Activated CD8-positive, alpha-beta T cell treated with anti-CD3 and anti-CD28 coated beads for 36 hours (primary cell): Measurements from ENCODE around the gene SMIM32. TPM values are rescaled to one million over a fixed set of nuclear protein-coding genes. Genes with fewer than 3 reads are reported as not detected.

Experiments used
- ATAC-seq: fragments of 200-7000 bp; cut with Tn5 transposase; one replicate; pipeline ENCODE4 v1.10.0; 2021; ENCODE audit warnings: mild to moderate bottlenecking, moderate library complexity
- CTCF ChIA-PET: fragments of 350-600 bp; sonication (Branson Sonifier 250); formaldehyde crosslinking; loops from one replicate; lab custom pipeline; 2021; ENCODE audit warnings: antibody characterized with exemption; lab: Charles Lee
- POLR2A ChIA-PET: fragments of 350-600 bp; sonication (Branson Sonifier 250); formaldehyde crosslinking; loops from one replicate; lab custom pipeline; 2021; ENCODE audit warnings: antibody characterized with exemption; lab: Charles Lee
- DNase-seq: peaks from one replicate; pipeline ENCODE4 v3.0.0-alpha.2; 2020
- H3K27ac Mint-ChIP-seq: one replicate; pipeline ENCODE4 v1.8.0; 2021; ENCODE audit warnings: mild to moderate bottlenecking, mixed read lengths
- H3K27me3 Mint-ChIP-seq: one replicate; pipeline ENCODE4 v1.8.0; 2021; ENCODE audit warnings: mixed read lengths
- H3K36me3 Mint-ChIP-seq: one replicate; pipeline ENCODE4 v1.8.0; 2021; ENCODE audit warnings: low read depth, mixed read lengths
- H3K4me1 Mint-ChIP-seq: one replicate; pipeline ENCODE4 v1.8.0; 2021; ENCODE audit warnings: low read depth, mixed read lengths
- H3K4me3 Mint-ChIP-seq: one replicate; pipeline ENCODE4 v1.8.0; 2021; ENCODE audit warnings: mild to moderate bottlenecking, moderate library complexity, mixed read lengths
- H3K9me3 Mint-ChIP-seq: one replicate; pipeline ENCODE4 v1.8.0; 2021; ENCODE audit warnings: mixed read lengths
- intact Hi-C: fragments of 100-400 bp; cut with micrococcal nuclease; formaldehyde crosslinking; loops from one replicate; pipeline ENCODE4 v1.10.0; 2022
- total RNA-seq, 2 experiments: library from RNA; stranded (reverse); gene quantifications; one replicate each; pipeline ENCODE4 v1.2.3, GENCODE V29; 2021
- TF ChIP-seq, protein P1 (sequence below): fragments of 200-600 bp; IDR thresholded peaks from one replicate; pipeline ENCODE4 v1.8.0; 2022; ENCODE audit warnings: antibody characterized with exemption, mild to moderate bottlenecking

The SMIM32 gene
- total RNA-seq, 2 experiments from 2014 or later: not detected

DNA sequence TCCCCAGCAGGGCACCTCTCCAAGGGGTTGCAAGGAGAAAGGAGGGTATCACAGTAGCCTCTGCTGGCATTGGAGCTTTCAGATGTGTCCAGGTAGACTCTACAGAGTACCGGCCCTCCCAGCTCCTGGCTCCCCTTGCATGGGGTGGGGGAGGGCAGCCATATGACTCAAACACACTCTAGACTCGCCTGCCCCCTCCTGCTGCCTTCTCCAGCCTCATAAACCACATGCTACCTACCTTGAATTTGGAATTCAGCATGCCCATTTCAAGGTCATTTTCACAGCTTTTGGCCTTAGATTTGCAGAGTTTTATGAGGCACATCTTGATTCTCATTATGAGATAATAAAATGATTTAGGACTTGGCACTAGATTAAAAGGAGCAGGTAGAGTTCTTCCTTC lies 32.8 kb upstream of the SMIM32 start:
- POLR2A ChIA-PET: no interaction called here
- Mint-ChIP-seq H3K4me1 (no peaks in the 10 kb centered on the region), H3K27me3 (peaks cover 6% of the 10 kb centered on the region), H3K4me3 (no peak overlapping the region), H3K9me3 (no peaks in the 10 kb centered on the region), H3K36me3 (no peaks in the 10 kb centered on the region), H3K27ac (no peak overlapping the region)
- intact Hi-C loops: no loop called here
- TF ChIP-seq, protein P1, sequence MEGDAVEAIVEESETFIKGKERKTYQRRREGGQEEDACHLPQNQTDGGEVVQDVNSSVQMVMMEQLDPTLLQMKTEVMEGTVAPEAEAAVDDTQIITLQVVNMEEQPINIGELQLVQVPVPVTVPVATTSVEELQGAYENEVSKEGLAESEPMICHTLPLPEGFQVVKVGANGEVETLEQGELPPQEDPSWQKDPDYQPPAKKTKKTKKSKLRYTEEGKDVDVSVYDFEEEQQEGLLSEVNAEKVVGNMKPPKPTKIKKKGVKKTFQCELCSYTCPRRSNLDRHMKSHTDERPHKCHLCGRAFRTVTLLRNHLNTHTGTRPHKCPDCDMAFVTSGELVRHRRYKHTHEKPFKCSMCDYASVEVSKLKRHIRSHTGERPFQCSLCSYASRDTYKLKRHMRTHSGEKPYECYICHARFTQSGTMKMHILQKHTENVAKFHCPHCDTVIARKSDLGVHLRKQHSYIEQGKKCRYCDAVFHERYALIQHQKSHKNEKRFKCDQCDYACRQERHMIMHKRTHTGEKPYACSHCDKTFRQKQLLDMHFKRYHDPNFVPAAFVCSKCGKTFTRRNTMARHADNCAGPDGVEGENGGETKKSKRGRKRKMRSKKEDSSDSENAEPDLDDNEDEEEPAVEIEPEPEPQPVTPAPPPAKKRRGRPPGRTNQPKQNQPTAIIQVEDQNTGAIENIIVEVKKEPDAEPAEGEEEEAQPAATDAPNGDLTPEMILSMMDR: no peak
- no peak for ATAC-seq
- no peak for DNase-seq
- CTCF ChIA-PET: no interaction called here

DNA sequence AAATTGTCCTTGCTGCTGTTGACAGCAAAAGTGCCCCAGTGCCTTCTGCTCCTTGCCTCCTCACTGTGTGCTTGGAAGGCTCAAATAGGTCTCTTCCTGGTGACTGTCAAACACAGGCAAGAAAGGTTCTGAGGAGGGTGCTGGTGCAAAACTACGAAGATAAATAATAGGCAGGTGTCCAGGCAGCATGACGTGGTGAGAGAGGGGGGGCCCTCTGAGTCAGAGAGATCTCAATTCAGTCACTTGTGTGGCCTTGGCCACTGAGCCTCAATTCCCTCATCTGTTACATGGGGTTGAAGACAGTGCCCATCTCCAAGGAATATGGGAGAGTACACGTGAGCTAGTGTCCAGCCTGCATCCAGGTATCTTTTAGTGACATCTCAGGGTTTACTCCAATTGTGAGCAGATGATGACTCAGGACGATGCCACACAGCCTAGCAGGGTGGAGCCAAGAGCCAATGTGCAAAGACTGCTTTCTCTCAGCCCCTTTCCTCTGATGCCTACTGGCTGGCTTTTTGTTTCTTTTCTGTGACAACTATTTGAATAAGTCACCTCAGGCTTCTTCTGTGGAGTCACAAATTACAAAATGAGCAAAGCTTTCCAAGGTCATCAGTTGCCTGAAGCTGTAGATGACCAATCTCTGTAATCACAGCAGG lies 29.7 kb upstream of the SMIM32 start:
- intact Hi-C loops: no loop called here

DNA sequence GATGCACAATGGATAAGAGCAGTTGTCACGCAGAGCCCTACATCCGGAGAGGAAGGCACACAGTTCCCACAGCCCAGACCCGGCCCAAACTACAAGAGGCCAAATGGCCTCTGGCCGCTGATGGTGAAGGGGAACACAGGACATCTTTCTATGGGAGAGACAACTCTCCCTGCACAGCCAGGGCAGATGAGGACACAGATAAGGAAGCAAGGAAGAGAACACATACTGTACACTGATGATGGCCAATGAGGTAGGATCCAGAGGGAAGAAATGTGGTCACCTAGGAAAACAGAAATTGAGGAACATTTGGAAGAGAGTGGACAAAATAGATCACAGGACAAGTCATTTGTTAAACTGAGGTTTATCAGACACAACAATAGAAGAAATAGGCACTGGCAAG lies 28.4 kb upstream of the SMIM32 start:
- no peak overlapping the region for H3K27ac Mint-ChIP-seq
- ChIA-PET POLR2A (no interaction called here), CTCF (no interaction called here)
- H3K36me3 Mint-ChIP-seq: no peaks in the 10 kb centered on the region
- H3K4me1 Mint-ChIP-seq: no peaks in the 10 kb centered on the region
- TF ChIP-seq, protein P1: no peak
- H3K27me3 Mint-ChIP-seq: no peaks in the 10 kb centered on the region
- intact Hi-C loops: no loop called here
- DNase-seq: no peak
- peaks cover 4% of the 10 kb centered on the region for H3K9me3 Mint-ChIP-seq
- H3K4me3 Mint-ChIP-seq: no peak overlapping the region
- no peak for ATAC-seq

More for the DNA sequence above, 29.7 kb upstream of the SMIM32 start:
- TF ChIP-seq, protein P1: no peak
- CTCF ChIA-PET: interaction anchor here (1.3 kb wide), 1 partner anchor 11 kb away, joined by 4 read pairs; no protein-coding TSS in a partner anchor
- Mint-ChIP-seq H3K9me3 (peaks cover 4% of the 10 kb centered on the region), H3K27ac (no peak overlapping the region), H3K4me1 (no peaks in the 10 kb centered on the region), H3K36me3 (no peaks in the 10 kb centered on the region), H3K27me3 (no peaks in the 10 kb centered on the region), H3K4me3 (no peak overlapping the region)
- no peak for ATAC-seq
- no peak for DNase-seq
- POLR2A ChIA-PET: no interaction called here

DNA sequence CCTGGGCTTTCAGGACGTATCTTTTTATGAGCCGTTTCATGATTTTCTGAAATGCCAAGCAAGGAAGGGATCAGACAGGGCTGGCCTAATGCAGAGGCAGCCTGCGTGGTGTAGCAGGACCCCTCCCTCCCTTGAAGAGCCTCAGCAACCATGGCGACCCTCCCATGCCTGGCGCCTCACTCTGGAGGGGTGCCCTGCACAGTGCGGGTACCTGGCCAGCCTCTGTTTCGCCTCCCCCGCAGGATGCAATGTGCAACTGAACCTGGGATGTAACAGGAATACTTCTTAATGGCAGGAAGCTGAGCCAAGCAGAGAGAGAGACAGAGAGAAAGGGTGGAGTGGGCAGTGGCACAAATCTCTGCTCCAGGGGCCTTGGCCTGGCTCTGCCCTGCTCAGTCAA lies 23.3 kb upstream of the SMIM32 start:
- DNase-seq (no peak), ATAC-seq (no peak)
- Mint-ChIP-seq H3K27ac (no peak overlapping the region), H3K36me3 (no peaks in the 10 kb centered on the region), H3K9me3 (peaks cover 4% of the 10 kb centered on the region), H3K4me3 (no peak overlapping the region), H3K4me1 (no peaks in the 10 kb centered on the region), H3K27me3 (peaks cover 12% of the 10 kb centered on the region)
- intact Hi-C loops: no loop called here
- ChIA-PET CTCF (no interaction called here), POLR2A (no interaction called here)
- TF ChIP-seq, protein P1: no peak

DNA sequence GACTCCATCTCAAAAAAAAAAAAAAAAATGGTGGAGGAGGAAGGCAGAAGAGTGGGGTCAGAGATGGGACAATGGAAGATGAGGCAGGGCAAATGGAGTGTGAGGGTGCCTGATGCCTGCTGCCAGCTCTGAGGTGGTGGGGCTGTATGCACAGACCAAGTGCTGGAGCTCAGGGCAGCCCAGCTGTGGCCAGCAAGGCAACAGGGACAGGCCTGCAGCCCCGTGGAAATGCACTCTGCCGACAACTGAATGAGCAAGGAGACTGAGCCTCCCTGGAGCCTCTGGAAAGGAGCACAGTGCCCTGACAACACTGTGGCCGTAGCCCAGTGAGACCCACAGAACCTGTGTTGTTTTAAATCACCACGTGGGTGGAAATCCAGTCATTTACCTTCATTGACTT lies 22.9 kb upstream of the SMIM32 start:
- Mint-ChIP-seq H3K9me3 (peaks cover 4% of the 10 kb centered on the region), H3K36me3 (no peaks in the 10 kb centered on the region), H3K27me3 (peaks cover 12% of the 10 kb centered on the region), H3K4me3 (no peak overlapping the region), H3K4me1 (no peaks in the 10 kb centered on the region), H3K27ac (no peak overlapping the region)
- DNase-seq: no peak
- POLR2A ChIA-PET: no interaction called here
- ATAC-seq: no peak
- TF ChIP-seq, protein P1: no peak
- CTCF ChIA-PET: no interaction called here
- intact Hi-C loops: no loop called here
